ENCODE results near the gene AMOTL2.

The AMOTL2 gene

GRCh38 chr3:134330883-134331810 is 43.1 kb downstream of the AMOTL2 start:
- no peak for DNase-seq

- no peak for DNase-seq
These were observed 45.4 kb downstream of the AMOTL2 start for GRCh38 chr3:134328846-134329245.

- DNase-seq, result no peak
These were observed 46.1 kb downstream of the AMOTL2 start for GRCh38 chr3:134328147-134328591.

- DNase-seq, result no peak
These were observed 46.7 kb downstream of the AMOTL2 start for GRCh38 chr3:134327594-134327975.

- no peak for DNase-seq
These were observed 47.3 kb downstream of the AMOTL2 start for GRCh38 chr3:134326760-134327593.

GRCh38 chr3:134326126-134326525 is 48.1 kb downstream of the AMOTL2 start:
- DNase-seq, result no peak

- DNase-seq, result no peak
These were observed 48.5 kb downstream of the AMOTL2 start for GRCh38 chr3:134325706-134326105.

- no peak for DNase-seq
These were observed 49.1 kb downstream of the AMOTL2 start for GRCh38 chr3:134325061-134325705.

GRCh38 chr3:134323966-134324962 is 50.0 kb downstream of the AMOTL2 start:
- DNase-seq, result no peak

- DNase-seq, result no peak
These were observed 52.0 kb downstream of the AMOTL2 start for GRCh38 chr3:134322286-134322685.

- no peak for DNase-seq
These were observed 53.5 kb downstream of the AMOTL2 start for GRCh38 chr3:134320749-134321148.

GRCh38 chr3:134319931-134320330 is 54.3 kb downstream of the AMOTL2 start:
- no peak for DNase-seq

GRCh38 chr3:134318166-134318565 is 56.1 kb downstream of the AMOTL2 start:
- DNase-seq, result no peak

GRCh38 chr3:134317106-134317947 is 56.9 kb downstream of the AMOTL2 start:
- no peak for DNase-seq

- no peak for DNase-seq
These were observed 58.8 kb downstream of the AMOTL2 start for GRCh38 chr3:134315286-134316106.

- DNase-seq, result no peak
These were observed 59.5 kb downstream of the AMOTL2 start for GRCh38 chr3:134314588-134315285.

GRCh38 chr3:134313847-134314587 is 60.2 kb downstream of the AMOTL2 start:
- DNase-seq, result no peak
